HG03442 (cell line): ENCODE results near the gene ATP1A4.
A peak's percentile ranks its signal among the peaks of the same experiment; 100 is the strongest.

Experiments used
- ATAC-seq: cut with Tn5 transposase; IDR thresholded peaks from one replicate; pipeline ENCODE4 v1.9.1; 2021; ENCODE audit warnings: mild to moderate bottlenecking, moderate library complexity; ENCODE audit not compliant: unreplicated experiment

Gene ATP1A4

DNA sequence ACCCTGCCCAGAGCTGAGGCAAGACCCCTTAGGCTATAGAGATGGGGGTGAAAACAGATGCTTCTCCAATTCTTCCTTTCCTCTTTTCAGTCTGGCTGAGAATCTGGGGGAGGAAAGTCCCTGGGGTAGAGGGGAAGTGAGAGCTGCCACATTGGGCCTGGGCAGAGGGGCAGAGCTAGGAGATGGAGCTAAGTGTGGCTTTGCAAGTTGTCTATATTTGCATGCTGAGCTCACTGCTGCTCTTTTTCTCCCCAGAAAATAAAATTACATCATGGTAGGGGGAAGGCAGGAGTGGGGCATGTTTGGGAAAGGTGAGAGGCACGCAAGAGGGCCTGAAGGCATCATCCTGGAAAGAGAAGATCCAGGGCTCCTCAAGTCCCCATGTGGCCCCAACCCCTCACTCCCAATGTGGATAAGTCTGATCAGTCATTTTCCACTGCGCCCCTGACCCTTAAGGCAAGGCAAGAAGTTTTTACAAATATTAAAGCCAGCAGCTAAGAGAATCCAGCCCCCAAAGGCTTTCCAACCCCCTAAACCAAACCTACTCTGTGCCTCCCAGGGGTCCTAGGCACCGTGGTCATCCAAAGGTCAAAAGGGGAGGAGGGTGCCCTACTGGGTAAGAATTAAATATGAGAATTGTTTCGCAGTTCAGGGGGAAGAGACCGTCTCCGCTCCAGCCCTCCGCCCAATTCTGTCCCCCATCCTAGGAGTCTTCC is 53.3 kb downstream of the ATP1A4 start:
- peak; percentile 64 for ATAC-seq

GRCh38 chr1:160205242-160206035 is 54.0 kb downstream of the ATP1A4 start, which contains the start of gene PEA15:
TSS of gene PEA15 (plus strand) at chr1:160205384. CDS start at chr1:160211545, 6,161 bp downstream.
- ATAC-seq = peak; percentile 39

- ATAC-seq = peak; percentile 35
Measured at GRCh38 chr1:160206036-160206389, 54.6 kb downstream of the ATP1A4 start.

DNA sequence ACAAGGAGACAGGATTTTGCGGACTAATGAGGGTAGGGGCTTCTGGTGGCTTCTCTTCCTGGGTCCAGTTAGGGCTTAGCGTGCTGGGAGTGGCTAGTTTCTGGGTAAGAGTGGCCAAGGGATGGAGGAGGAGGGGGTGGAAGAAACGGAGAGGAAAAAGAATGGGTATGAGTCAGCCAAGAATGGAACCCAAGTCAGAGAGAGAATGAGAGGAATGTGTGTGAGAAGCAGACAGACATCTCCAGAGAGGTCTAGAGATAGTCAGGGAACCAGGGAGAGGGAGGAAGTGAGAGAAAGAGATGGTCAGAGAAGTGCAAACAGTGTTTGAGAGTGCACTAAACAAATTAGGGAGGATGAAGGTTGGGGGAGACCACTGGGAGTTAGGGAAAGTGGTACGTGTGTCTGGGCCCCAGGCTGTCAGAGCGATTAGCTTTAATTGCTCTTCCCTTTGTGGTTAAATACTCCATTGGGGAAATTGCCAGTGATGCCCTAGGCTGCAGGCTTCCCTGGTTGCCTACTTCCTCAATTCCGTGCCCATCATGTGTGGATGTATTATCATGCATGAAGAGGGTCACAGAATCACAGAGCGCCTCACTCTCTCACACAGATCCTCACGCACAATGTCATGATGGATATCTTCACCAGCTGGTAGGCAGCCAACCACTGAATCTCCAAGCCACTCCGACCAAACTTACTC is 55.2 kb downstream of the ATP1A4 start:
- no peak for ATAC-seq

- ATAC-seq = no peak
Measured at GRCh38 chr1:160207118-160207650, 55.8 kb downstream of the ATP1A4 start.

DNA sequence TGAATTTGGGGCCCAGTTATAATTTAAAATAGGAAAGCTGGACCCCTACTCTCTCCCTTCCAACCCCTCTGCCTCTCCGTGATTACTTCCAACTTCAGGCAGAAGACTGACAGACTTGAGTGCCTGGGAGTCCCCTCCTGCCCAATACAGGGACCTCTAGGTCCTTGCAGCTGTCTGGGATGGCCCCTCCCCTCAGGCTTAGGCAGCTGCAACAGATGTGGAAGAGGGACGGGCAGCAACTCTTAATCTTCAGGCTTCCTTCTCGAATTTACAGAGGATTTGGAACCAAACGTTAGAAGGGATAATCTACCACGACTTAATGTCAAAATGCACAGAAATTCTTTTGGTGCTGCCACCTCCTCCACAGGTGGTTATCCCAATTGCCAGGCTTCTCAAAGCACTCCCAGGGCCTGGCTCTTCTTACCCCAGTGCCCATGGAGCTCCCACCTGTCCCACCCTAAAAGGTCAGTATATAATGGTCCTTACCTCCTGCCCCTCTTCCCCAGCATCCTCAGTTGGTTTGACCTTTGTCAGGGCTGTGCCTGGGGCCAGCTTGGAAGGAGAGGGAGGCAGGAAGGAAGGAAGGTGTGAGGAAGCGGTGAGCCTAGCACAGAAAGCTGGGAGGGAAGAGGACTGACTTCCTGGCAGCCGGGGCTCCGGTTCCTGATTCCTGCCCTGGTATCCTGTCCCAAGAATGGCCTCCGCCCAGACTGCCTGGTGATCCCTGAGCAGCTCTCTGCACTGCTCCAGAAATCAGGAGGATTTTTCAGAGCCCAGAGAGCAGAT is 56.6 kb downstream of the ATP1A4 start:
- no peak for ATAC-seq

- no peak for ATAC-seq
Measured at GRCh38 chr1:160208557-160209320, 57.3 kb downstream of the ATP1A4 start.

DNA sequence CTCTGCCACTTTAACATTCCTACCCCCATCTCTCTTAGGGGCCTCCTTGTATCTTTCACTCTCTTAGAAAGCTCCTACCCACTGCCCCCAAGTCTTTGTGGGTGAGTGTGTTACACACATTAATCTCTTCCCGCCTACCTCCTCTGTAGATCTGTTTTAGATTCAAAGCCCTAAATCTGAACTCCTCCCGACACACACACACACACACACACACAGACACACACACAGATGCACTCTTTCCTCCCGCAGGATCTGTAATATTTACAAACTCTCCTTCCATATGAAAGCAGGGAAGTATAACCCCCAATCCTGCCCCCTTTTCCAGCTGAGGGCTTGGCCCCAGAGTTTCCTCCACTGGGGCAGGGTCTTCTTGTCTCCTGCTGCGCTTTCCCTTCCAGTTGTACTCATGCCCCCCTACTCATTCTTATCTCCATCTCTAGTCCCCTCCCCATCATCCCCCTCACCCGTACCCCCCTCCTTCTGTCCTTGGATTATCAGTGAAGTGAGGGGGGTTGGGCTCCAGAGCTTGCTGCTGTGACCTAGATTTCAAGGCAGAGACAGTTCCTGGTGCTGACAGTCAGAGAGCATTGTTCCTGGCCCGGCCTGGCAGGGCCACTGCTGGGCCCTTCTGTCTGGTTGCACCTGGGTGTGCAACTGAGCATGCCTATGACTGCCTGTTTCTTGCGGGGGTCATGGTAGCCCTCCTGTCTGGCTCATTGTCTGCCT is 58.1 kb downstream of the ATP1A4 start:
- no peak for ATAC-seq

GRCh38 chr1:160210561-160210960 is 59.2 kb downstream of the ATP1A4 start:
- ATAC-seq = no peak

DNA sequence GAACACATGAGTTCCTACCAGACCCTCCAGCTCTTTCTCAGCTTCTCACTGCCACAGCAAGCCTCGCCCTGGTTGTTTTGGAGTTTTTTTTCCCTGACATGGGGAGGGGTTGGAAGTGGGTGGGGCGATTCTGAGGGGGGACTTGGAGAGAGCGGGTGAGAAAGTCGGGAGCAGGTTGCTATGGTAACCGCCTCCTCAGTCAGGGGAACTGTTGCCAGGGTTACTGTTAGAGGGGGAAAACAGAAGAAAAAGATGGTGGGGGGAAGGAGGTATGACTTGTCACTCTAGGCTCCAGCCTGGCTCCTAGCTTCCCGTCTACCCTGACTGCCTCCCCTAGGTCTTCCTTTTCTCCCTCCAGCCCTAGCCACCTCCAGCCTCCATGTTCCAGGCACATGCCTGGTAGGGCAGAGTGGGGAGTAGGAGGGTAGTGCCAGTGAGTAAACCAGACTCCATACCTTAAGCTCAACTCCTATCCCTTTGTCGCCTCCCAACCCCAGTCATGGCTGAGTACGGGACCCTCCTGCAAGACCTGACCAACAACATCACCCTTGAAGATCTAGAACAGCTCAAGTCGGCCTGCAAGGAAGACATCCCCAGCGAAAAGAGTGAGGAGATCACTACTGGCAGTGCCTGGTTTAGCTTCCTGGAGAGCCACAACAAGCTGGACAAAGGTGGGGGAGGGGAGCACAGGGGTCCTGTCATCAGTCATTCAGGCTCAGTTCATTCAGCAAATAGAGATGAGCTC is 59.8 kb downstream of the ATP1A4 start:
- no peak for ATAC-seq

GRCh38 chr1:160214481-160215140 is 63.2 kb downstream of the ATP1A4 start:
- no peak for ATAC-seq

- no peak for ATAC-seq
Measured at GRCh38 chr1:160216301-160216700, 64.9 kb downstream of the ATP1A4 start.

GRCh38 chr1:160217481-160218051 is 66.2 kb downstream of the ATP1A4 start:
- ATAC-seq = no peak

DNA sequence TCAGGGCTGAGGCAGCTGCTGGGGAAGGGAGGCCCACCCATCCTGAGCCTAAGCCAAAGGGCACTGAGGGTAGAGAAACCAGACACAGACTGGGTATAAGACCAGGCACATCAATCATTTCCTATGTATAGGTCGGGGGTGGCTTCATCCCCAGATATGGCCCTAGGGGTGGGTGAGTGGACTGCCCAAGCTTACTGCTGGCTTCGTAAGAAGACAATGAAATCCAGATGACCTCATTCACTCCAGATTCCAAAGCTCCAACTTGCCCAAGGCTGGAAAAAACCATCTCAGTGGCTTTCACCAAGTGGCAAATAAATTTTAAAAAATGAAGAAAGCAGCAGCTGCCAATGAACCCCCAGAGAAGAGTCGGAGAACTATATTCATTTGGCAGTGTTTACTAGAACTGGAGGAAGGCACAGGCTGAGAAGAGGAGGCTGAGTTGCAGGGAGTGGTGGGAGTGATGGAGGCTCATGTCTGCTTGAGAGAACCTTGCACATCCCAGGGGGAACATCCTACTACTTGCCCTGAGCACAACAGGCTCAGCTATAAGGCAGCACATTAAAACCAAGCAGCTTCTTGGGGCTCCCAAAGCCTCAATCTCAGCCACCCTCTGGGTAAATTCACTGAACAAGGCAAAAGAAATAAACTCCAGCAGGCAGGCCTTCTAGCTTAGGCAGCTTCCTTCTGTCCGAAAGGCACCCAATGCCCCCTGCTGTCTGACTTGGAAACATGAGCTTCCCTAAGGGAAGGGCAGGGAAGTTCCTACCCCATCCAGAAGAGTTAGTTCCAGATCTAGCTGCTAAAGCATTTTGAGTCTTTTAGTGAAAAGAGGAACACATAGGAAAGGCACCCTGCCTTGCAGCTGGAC is 67.9 kb downstream of the ATP1A4 start:
- ATAC-seq = no peak

- no peak for ATAC-seq
Measured at GRCh38 chr1:160220301-160220700, 68.9 kb downstream of the ATP1A4 start.

GRCh38 chr1:160221089-160221488 is 69.7 kb downstream of the ATP1A4 start:
- no peak for ATAC-seq

DNA sequence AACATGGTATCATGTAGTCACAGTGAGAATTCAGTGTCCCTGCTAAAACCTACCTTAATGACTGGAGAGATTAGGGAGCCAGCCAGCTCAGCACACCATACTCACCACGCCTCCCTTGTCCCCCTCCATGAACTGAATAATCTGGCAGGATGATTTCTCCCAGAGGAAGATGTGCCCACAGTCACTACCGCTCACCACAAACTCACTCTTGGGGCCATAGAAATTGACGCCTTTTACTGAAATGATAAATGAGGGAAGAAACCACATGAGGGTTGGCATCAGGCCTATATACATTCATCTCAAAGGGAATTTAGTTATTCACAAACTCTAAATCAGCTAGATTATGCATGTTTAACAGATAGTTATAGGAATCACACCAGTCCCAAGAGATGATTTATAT is 71.1 kb downstream of the ATP1A4 start:
- ATAC-seq = no peak
